GM21619 (cell line): Measurements from ENCODE around the gene BEND3.
"Not testable (repeated sequence)": the region's sequence is repeated elsewhere in the genome, so short reads cannot be mapped to it uniquely, and the experiment has no call there.

Source experiments
- ATAC-seq: cut with Tn5 transposase; IDR thresholded peaks from one replicate; pipeline ENCODE4 v1.9.1; 2021; ENCODE audit not compliant: unreplicated experiment

Gene BEND3

DNA sequence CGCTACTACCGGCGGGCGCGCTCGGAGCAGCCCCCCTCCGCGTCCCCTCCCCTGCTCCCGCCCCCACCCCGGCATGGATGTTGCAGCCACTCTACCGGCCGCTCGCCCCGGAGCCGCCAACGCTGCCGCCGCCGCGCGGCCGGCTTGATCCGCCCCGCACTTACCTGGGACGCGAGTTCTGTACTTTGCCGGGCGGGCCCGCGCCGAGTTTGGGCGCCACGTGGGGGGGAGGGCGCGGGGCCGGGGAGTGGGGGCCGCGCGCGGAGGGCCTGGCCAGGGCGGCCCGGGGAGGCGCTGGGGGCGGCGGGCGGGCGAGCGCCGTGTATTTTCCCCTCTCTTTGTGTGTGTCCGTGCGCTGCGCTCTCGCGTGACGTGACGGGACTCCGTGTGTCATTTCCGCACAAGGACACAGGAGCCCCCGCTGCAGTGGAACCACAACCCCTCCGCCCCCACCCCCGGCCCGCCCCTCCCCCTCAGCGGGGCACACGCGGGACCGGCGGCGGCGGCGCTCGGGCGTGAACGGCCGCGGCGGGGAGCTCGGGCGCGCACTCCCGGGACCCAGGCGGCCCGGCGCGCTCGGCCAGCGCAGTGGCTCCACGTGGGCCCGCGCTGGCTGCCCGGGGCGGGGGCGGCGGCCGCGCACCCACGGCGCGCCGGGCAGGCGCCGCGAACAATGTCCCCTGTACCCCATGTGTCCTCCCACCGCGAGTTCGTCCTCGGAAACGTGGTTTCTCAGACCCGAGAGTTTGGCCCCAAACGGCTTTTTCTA, at the start of gene BEND3:
Gene BEND3 (minus strand): TSS at position 590 of the 769 bp plus-strand sequence. CDS start 16,230 bp downstream, outside the sequence.
- ATAC-seq: peak; percentile 22

DNA sequence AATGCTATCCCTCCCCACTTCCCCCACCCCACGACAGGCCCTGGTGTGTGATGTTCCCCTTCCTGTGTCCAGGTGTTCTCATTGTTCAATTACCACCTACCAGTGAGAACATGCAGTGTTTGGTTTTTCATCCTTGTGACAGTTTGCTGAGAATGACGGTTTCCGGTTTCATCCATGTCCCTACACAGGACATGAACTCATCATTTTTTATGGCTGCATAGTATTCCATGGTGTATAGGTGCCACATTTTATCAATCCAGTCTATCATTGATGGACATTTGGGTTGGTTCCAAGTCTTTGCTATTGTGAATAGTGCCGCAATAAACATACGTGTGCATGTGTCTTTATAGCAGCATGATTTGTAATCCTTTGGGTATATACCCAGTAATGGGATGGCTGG, 49.0 kb upstream of the BEND3 start:
- not testable (repeated sequence) for ATAC-seq

DNA sequence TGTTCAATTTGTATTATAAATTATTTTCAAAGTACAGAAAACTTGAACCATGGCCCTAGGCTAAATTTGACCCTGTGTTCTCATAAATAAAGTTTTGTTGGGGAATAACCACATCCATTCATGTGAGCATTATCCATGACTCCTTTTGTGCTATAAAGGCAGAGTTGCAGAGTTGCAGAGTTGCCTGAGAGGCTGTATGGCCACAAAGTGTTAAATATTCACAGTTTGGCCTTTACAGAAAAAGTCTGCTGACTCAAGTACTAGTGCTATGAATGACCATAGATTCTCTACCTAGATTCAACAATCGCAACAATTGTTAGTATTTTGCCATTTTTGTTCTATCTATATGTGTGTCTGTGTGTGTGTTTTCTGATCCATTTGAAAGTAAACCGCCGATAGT, 46.2 kb upstream of the BEND3 start:
- ATAC-seq: no peak

DNA sequence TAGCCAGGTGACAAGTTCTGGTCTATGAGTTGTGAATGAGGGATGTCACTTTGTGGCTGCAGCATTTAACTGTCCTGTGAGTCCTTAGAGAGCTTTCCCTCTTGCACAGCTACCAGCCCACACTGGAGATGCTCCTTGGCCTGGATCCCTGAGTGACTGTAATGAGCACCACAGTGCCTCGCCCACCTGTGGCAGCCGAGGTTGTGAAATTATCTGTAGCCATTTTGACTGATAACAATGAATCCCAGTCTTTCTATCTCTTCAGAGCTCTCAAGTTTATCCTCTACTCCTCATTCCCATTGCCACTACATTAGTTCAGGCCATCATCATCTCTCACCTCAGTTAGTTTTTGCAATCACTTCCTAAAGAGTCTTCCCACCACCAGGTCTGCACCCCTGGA, 41.3 kb upstream of the BEND3 start:
- no peak for ATAC-seq

DNA sequence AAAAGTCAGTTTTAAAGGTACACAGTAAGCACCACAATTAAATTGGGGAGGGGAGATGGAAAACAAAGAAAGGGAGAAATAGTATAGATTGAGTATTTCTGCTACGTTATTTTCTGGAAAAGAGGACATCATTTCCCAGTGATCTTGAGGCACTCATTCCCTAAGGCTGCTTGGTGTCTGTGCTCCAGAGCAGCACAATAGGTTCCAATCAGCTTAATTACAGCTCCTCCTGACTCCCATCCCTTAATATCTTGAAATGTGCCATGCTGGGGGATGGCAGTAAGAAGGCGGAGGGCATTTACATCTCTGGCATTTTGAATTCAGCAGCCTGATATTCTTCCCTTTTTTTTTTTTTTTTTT, 39.5 kb upstream of the BEND3 start:
- no peak for ATAC-seq

DNA sequence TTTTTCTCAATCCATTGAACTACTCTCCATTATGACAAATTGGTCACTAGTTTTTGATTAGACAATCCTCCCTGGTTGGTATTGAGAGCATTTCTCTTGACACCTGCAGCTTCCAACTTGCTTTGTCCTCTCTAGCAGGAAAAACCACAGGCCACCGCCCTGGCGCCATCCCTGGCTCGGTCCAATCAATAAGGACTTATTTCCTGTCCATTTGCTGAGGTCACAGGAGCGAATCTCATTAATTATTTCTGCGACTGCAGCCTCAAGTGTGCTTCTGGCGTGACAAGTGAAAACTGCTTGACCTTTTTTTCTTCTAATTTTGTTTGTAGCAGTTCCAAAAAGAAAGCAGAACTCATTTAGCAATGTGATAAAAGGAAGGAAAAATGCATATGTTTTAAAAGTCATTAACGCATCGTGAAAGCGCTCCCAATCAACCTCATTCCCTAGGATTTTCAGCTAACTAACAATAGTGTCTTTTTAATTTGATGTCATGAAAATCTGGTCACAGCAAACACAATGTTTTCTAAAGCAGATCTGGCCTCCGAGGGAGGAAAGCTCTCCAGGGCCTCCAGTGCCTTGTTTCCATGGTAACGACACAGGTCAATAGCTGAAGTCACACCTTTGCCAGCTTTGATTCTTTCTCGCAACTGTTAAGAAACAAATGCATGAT, 39.0 kb upstream of the BEND3 start:
- no peak for ATAC-seq

DNA sequence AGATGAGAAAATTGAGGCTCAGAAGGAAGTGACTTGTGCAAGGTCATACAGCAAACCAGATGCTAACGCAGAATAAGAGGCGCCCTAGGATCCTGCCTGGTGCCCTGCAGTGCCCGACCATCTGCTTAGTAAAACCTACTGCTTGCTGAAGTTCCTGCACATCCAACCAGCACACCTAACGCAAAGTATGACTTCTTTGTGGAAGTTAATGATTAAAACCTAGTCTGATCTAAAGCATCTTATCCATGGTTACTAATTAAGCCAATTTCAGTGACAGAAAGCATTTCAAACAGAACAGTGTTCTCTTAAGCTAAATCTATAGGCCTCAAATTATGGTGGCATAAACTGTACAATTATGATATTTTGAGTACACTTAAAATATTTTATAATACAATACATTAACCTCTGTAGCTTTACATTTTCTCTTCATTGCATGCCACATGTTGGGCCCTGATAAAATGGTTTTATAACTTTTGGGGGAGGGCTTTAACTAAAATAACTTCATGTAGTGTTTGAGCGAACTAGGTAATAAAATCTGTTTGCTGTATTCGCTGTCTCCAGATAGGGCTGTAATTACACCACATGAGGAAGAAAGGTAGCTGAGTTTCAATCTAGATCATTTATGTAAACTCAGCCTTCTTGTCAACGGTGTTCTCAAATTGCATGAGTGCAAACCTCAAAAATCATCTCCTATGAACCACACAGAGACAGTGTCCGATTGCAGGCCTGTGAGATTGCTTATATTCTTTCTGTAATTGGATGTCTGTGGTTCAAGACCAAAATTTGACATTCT, 37.5 kb upstream of the BEND3 start:
- no peak for ATAC-seq

DNA sequence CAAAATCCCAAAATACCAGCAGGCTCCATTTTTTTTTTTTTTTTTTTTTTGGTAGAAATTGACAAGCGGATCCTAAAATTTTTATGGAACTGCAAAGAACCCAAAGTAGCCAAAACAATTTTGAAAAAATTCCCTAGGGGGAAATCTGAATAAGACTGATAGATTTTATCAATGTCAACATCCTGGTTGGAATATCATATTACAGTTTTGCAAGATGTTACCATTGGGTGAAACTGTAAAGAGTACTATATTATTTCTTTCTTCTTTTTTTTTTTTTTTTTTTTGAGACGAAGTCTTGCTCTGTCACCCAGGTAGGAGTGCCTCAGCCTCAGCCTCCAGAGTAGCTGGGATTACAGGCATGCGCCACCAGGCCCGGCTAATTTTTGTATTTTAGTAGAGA, 29.4 kb upstream of the BEND3 start:
- no peak for ATAC-seq

DNA sequence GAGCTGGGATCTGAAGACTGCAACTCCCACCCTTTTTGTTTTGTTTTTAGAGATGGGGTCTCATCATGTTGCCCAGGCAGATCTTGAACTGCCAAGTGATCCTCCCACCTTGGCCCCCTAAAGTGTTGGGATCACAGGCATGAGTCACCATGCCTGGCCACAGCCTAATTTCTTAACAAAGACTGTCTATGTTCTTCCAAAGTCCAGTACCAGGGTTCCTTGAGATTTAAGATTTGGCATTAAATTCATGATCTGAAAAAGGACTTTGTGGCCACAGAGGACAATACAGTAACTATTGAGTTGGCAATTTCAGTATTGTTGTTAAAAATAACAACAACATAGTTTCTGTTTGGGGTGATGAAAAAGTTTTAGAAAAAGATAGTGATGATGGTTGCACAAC, 28.7 kb upstream of the BEND3 start:
- ATAC-seq: no peak

DNA sequence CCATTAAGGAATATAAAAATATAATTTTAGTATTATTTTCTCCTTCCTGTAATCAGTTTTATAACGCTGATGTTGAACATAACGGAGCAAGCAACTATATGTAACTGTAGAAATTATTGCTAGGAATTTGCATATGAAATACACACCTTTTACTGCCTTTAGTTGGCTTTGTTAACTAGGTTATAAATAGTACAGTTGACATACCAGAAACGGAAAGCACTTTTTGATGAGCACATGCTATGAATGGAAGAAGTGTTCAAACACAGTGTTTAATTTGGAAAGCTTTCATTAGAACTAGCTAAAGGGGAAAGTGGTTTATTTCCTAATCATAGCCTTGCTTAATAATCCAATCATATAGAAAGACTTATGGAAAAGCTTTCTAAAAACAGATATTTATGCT, 25.3 kb upstream of the BEND3 start:
- no peak for ATAC-seq

DNA sequence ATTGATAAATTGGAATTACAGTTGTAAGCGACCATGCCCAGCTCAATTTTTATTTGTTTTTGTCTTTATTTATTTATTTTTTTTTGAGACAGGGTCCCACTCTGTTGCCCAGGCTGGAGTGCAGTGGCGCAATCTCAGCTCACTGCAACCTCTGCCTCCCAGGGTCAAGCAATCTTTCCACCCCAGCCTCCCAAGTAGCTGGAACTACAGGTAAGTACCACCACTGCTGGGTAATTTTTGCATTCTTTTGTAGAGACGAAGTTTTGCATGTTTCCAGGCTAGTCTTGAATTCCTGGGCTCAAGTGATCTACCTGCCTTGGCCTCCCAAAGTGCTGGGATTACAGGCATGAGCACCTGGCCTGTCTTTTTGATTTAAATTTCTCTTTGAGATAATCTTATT, 21.0 kb upstream of the BEND3 start:
- not testable (repeated sequence) for ATAC-seq

DNA sequence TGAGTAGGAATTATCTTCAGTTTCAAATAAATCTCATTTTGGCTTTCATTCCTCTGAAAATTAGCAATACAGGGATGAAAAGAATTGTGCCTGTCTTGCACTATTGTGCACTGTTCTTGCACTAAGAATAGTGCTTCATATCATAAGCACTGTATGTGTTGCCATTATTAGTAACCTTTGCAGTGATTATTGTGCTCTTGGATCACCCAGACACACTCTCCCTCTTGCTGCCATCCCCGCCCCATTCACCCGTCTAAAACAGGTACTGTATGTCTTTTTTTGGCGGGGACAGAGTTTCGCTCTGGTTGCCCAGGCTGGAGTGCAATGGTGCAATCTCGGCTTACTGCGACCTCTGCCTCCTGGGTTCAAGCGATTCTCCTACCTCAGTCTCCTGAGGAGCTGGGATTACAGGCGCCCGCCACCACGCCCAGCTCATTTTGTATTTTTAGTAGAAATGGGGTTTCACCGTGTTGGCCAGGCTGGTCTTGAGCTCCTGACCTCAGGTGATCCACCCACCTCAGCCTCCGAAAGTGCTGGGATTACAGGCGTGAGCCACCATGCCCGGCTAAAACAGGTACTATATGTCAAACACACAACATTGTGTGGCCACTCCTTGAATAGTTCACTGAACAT, 19.8 kb upstream of the BEND3 start:
- not testable (repeated sequence) for ATAC-seq

DNA sequence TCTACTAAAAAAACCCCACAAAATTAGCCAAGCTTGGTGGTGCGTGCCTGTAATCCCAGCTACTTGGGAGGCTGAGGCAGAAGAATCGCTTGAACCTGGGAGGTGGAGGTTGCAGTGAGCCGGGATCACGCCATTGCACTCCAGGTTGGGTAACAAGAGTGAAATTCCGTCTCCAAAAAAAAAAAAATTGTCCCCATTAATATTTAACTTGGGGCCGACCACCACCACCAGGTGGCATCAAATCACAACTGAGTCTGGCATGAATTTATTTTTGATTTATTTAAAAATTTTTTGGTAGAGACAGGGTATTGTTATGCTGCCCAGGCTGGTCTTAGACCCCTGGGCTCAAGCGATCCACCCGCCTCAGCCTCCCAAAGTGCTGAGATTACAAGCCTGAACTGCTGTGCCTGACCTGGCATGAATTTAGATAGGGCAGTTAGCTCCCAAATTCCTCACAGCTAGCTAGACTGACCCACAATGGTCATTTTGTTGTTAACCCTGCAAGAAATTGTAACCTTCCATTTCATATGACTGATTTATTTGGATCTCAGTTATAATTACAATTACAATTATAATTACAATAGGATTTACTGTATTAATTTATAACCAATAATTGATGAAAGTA, 17.1 kb upstream of the BEND3 start:
- no peak for ATAC-seq

DNA sequence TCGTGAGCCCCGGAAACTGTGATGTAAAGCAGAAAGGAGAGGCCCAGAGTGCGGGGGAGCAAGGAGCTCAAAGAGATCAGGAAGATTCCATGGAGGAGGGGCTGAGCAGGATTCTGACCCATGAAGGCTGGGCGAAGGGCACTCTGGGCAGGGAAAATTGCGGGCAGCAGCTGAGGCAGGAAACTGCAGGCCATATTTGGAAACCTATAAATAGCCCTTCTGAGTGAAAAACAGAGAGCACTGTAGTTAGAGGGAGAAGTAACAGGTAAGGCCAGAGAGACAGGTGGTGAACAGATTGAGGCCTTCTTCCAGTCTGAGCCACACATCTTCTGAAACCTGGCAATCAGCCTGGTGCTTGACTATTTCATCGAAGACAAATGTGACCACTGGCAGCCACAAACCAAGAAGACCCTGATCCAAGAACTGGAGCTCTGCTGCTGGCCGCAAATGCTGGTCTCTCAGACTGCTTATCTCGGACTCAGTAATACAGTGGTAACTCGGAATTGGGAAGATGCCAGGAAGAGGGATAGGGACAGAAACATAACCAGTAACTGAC, 14.1 kb upstream of the BEND3 start:
- ATAC-seq: no peak

DNA sequence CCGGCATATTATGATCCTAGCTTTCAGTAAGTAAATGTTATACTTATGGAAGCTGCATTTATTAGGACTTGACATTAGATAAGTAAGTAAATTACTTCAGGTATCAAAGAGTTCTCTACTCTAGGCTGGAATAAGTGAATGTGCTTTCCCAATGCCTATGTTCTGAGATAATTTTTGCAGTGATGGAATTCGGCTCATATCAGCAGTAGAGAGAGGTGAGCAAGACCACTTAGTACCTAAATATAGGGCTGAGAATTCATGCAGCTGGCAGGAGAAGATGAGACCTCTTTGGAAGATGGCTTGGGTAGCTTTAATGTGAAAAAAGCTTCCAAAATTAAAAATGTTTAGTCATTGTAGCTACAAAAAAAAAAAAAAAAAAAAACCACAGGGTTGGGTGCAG, 13.3 kb upstream of the BEND3 start:
- no peak for ATAC-seq

DNA sequence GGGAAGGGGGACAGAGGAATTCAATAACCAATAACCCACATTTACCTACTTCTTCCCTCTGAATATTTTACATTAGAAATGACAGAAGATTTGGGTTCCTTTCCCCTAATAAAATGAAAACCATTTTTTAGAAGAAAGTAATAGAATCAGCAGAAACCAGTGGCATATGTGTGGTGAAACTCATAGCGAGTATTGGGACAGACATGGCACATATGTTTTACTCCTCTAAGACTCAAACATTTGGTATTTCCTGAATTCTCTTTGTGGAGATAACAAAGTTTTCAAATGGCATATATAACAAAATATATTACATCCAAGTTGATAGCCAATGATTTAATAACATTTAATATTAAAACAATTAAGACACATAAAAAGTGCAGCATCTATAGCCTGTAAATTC, 12.9 kb upstream of the BEND3 start:
- no peak for ATAC-seq

DNA sequence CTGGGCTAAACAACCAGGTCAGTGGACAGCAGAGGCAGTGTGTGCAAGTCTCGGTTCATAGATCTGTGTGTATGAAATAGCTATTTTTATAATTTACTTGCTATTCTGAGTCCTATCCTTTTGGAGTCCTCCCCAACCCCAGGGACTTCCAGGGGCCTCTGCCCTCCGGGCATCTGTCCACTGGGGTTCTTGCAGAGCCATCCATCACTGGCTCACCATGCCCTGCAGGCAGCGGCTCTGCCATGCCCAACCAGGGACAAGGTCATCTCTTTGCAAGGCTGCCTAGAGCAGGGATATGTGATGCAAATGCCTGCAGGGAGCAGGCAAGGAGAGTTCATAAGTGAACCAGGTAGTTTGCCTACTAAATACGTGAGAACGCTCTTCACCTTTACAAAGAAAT, 10.5 kb upstream of the BEND3 start:
- no peak for ATAC-seq

DNA sequence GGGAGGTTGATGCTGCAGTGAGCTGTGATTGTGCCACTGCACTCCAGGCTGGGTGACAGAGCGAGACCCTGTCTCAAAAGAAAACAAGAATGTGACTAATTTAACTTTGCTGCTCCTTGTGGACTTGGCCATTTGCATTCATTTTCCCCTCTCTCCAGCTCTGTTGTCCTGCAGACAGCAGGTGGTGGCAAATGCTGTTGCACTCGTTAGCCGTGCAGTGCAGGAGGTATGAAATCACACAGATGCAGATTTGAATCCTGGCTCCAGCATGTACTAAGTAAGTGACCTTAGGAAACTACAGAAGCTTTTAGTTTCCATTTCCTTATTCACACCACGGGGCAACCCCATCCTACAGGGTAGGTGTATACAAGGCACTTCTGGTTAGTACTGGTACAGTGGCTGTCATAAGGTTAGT, 9.6 kb upstream of the BEND3 start:
- peak; percentile 86 for ATAC-seq

DNA sequence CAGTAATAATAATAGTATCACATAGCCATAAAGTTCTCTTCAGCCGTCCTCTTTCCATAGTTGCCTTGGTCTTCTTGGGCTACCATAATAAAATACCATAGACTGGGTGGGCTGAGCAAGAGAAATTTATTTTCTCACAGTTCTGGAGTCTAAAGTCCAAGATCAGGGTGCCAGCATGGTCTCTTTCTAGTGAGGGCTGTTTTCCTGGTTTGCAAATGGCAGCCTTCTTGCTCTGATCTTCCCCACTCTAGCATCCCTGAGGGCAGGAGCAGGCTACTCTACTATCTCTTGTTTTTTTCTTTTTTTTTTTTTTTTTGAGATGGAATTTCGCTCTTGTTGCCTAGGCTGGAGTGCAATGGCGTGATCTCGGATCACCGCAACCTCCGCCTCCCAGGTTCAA, 8.2 kb upstream of the BEND3 start:
- ATAC-seq: no peak

DNA sequence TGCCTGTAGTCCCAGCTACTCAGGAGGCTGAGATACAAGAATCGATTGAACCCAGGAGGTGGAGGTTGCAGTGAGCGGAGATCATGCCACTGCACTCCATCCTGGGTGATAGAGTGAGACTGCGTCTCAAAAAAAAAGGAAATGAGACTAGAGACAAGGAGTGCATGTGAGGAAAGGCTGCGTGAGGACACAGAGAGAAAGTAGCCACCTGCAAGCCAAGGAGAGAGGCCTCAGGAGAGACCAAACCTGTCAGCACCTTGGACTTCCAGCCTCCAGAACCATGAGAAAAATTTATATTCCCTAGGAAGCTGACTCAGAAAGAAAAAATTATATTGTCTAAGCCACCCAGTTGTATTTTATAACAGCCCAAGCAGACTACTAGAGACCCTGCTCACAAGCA, 7.4 kb upstream of the BEND3 start:
- ATAC-seq: no peak
